Adrenal gland (tissue), 5 donors: ENCODE results near the gene NCOA1.

Experiments
- POLR2A ChIP-seq, 2 donors: fragments of 450-650 bp; IDR thresholded peaks; one replicate each; pipeline ENCODE4 v1.6.1; 2017; ENCODE audit warnings: antibody characterized with exemption in 2 of 2, mild to moderate bottlenecking in 2 of 2, moderate library complexity in 1 of 2
- TF ChIP-seq, protein P1 (sequence below), 6 experiments: fragments of 450-650 bp in 4 of 6; fragments of 200-600 bp in 2 of 6; sonication (generic) in 1 of 6; IDR thresholded peaks; 1 replicate in 5 of 6; 2 replicates in 1 of 6; pipeline versions ENCODE4 v1.5.1 to v1.8.0; 2016 to 2021; ENCODE audit warnings: antibody characterized with exemption in 6 of 6, mild to moderate bottlenecking in 2 of 6, moderate library complexity in 1 of 6
- donor health status: DM: no; HTN: no; CAD: no.

GRCh38 chr2:24792874-24793760 lies 302.1 kb downstream of the NCOA1 start, which contains the start of the genes CENPO and PTRHD1:
- TF ChIP-seq POLR2A (IDR thresholded peaks at IDR 0.05) = peak; percentile 30 to 72
- TF ChIP-seq, protein P1, sequence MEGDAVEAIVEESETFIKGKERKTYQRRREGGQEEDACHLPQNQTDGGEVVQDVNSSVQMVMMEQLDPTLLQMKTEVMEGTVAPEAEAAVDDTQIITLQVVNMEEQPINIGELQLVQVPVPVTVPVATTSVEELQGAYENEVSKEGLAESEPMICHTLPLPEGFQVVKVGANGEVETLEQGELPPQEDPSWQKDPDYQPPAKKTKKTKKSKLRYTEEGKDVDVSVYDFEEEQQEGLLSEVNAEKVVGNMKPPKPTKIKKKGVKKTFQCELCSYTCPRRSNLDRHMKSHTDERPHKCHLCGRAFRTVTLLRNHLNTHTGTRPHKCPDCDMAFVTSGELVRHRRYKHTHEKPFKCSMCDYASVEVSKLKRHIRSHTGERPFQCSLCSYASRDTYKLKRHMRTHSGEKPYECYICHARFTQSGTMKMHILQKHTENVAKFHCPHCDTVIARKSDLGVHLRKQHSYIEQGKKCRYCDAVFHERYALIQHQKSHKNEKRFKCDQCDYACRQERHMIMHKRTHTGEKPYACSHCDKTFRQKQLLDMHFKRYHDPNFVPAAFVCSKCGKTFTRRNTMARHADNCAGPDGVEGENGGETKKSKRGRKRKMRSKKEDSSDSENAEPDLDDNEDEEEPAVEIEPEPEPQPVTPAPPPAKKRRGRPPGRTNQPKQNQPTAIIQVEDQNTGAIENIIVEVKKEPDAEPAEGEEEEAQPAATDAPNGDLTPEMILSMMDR (IDR thresholded peaks at IDR 0.05) = peak; percentile 41 to 77 (median 70)
